ENCODE measurements around the gene CACNG7.

DNA sequence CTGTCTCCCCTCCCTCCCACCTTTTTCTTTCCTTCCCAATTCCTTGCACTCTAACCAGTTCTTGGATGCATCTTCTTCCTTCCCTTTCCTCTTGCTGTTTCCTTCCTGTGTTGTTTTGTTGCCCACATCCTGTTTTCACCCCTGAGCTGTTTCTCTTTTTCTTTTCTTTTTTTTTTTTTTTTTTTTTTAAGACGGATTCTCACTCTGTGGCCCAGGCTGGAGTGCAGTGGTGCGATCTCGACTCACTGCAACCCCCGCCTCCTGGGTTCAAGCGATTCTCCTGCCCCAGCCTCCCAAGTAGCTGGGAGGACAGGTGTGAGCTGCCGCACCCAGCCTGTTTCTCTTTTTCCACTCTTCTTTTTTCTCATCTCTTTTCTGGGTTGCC, 34.5 kb upstream of the CACNG7 start:
- no peak for TF ChIP-seq CTCF (conservative IDR thresholded peaks at IDR 0.05; ENCODE audit: low read depth, low read length)
- TF ChIP-seq EZH2 (IDR thresholded peaks at IDR 0.05; ENCODE audit: borderline replicate concordance, low read depth, low read length, poor library complexity, severe bottlenecking): no peak
